Cardiac fibroblast (primary cell): ENCODE results near the gene VPS41.

Source experiments
- DNase-seq, 2 donors: peaks; one replicate each; pipeline versions ENCODE4 v3.0.0 to v3.0.0-alpha.2; 2010; ENCODE audit warnings: low read depth in 2 of 2
- H3K4me3 ChIP-seq, 2 donors: replicated peaks in 1 of 2; 1 replicate in 1 of 2; 2 replicates in 1 of 2; pipeline ENCODE4 v1.5.1; 2011; ENCODE audit warnings: low read depth in 2 of 2, low read length in 2 of 2, mild to moderate bottlenecking in 2 of 2, moderate library complexity in 1 of 2
- CTCF ChIP-seq: IDR thresholded peaks from one replicate; pipeline ENCODE4 v1.5.1; 2011; ENCODE audit warnings: low read depth, mild to moderate bottlenecking, low read length, inconsistent platforms

Gene VPS41

GRCh38 chr7:38942431-38943051 is 33.5 kb upstream of the VPS41 start:
- no peak for TF ChIP-seq CTCF
- H3K4me3 ChIP-seq = no peak overlapping the region
- no peak for DNase-seq

- DNase-seq = no peak
- H3K4me3 ChIP-seq = no peak overlapping the region
- TF ChIP-seq CTCF = no peak
Observed at GRCh38 chr7:38940774-38941173, 31.8 kb upstream of the VPS41 start.

- no peak for TF ChIP-seq CTCF
- no peak for DNase-seq
- H3K4me3 ChIP-seq = no peak overlapping the region
Observed at GRCh38 chr7:38938589-38938988, 29.6 kb upstream of the VPS41 start.

- no peak for DNase-seq
Observed at GRCh38 chr7:38938001-38938485, 29.1 kb upstream of the VPS41 start.

GRCh38 chr7:38936641-38937040 is 27.6 kb upstream of the VPS41 start:
- H3K4me3 ChIP-seq = no peak overlapping the region
- no peak for TF ChIP-seq CTCF
- no peak for DNase-seq

More at GRCh38 chr7:38938001-38938485, 29.1 kb upstream of the VPS41 start:
- TF ChIP-seq CTCF = no peak
- no peak overlapping the region for H3K4me3 ChIP-seq

- peak in 1 of 2 donors; percentile 3 for DNase-seq
- no peak overlapping the region for H3K4me3 ChIP-seq
- no peak for TF ChIP-seq CTCF
Observed at GRCh38 chr7:38934536-38934935, 25.5 kb upstream of the VPS41 start.

- H3K4me3 ChIP-seq = no peak overlapping the region
- DNase-seq = no peak
- TF ChIP-seq CTCF = no peak
Observed at GRCh38 chr7:38934051-38934450, 25.1 kb upstream of the VPS41 start.
